HepG2 (cell line): ENCODE measurements around the gene FAM174C. TPM values are rescaled to one million over a fixed set of nuclear protein-coding genes. Genes with fewer than 3 reads are reported as not detected.
A peak's percentile ranks its signal among the peaks of the same experiment; 100 is the strongest.

Experiments used
- BCL6 ChIP-seq: IDR thresholded peaks from 2 replicates; pipeline ENCODE4 v1.6.1; 2016; ENCODE audit warnings: missing genetic modification reagents, missing compliant biosample characterization
- EEA1 ChIP-seq: sonication (generic); formaldehyde crosslinking; IDR thresholded peaks from 2 replicates; pipeline ENCODE4 v1.5.1; 2020; ENCODE audit warnings: mild to moderate bottlenecking, missing genetic modification reagents, borderline replicate concordance
- ELF4 ChIP-seq: sonication (generic); formaldehyde crosslinking; IDR thresholded peaks from 2 replicates; pipeline ENCODE4 v1.5.0; 2020; ENCODE audit warnings: missing genetic modification reagents, mild to moderate bottlenecking, moderate library complexity, borderline replicate concordance
- FOXA3 ChIP-seq: IDR thresholded peaks from 2 replicates; pipeline ENCODE4 v1.6.1; 2016; ENCODE audit warnings: missing genetic modification reagents, missing compliant biosample characterization
- FOXC1 ChIP-seq: sonication (generic); formaldehyde crosslinking; IDR thresholded peaks from 2 replicates; pipeline ENCODE4 v1.8.0; 2022; ENCODE audit warnings: mild to moderate bottlenecking, missing genetic modification reagents, borderline replicate concordance
- MAFG ChIP-seq: sonication (generic); formaldehyde crosslinking; IDR thresholded peaks from 2 replicates; pipeline ENCODE4 v1.5.1; 2020; ENCODE audit warnings: mild to moderate bottlenecking, missing genetic modification reagents
- NAIF1 ChIP-seq: sonication (generic); formaldehyde crosslinking; IDR thresholded peaks from 2 replicates; pipeline ENCODE4 v1.5.0; 2020; ENCODE audit warnings: mild to moderate bottlenecking, missing genetic modification reagents, borderline replicate concordance
- NCOA5 ChIP-seq: sonication (generic); formaldehyde crosslinking; IDR thresholded peaks from 2 replicates; pipeline ENCODE4 v1.4.0; 2020; ENCODE audit warnings: missing genetic modification reagents
- NFE2L2 ChIP-seq: fragments of 150-350 bp; IDR thresholded peaks from 2 replicates; pipeline ENCODE4 v1.6.1; 2014; ENCODE audit warnings: low read length
- NR2F6 ChIP-seq, 2 experiments: IDR thresholded peaks; 2 replicates each; pipeline ENCODE4 v1.6.1; 2016; ENCODE audit warnings: antibody characterized with exemption in 1 of 2, mild to moderate bottlenecking in 1 of 2
- PHB2 ChIP-seq: fragments of 450-650 bp; IDR thresholded peaks from 2 replicates; pipeline ENCODE4 v1.6.1; 2018; ENCODE audit not compliant: partially characterized antibody
- POGZ ChIP-seq: sonication (generic); formaldehyde crosslinking; IDR thresholded peaks from 2 replicates; pipeline ENCODE4 v1.4.0; 2020; ENCODE audit warnings: mild to moderate bottlenecking, missing genetic modification reagents
- SETDB1 ChIP-seq: sonication (generic); formaldehyde crosslinking; IDR thresholded peaks from 2 replicates; pipeline ENCODE4 v1.5.1; 2020; ENCODE audit warnings: missing genetic modification reagents, mild to moderate bottlenecking, borderline replicate concordance
- SMARCC2 ChIP-seq: fragments of 450-650 bp; IDR thresholded peaks from 2 replicates; pipeline ENCODE4 v1.6.1; 2017; ENCODE audit warnings: antibody characterized with exemption, mild to moderate bottlenecking
- TAF1 ChIP-seq: sonication (generic); formaldehyde crosslinking; IDR thresholded peaks from 2 replicates; pipeline ENCODE4 v1.4.0; 2020; ENCODE audit warnings: missing genetic modification reagents
- THYN1 ChIP-seq: sonication (generic); formaldehyde crosslinking; IDR thresholded peaks from 2 replicates; pipeline ENCODE4 v1.8.1; 2023; ENCODE audit warnings: low read depth, mild to moderate bottlenecking, moderate library complexity, missing genetic modification reagents, borderline replicate concordance
- ZNF24 ChIP-seq: fragments of 450-650 bp; IDR thresholded peaks from 2 replicates; pipeline ENCODE4 v1.6.1; 2017; ENCODE audit warnings: antibody characterized with exemption, mild to moderate bottlenecking
- ZNF253 ChIP-seq: sonication (generic); formaldehyde crosslinking; IDR thresholded peaks from 2 replicates; pipeline ENCODE4 v1.8.0; 2022; ENCODE audit warnings: mild to moderate bottlenecking, missing genetic modification reagents, borderline replicate concordance
- ZNF451 ChIP-seq: sonication (generic); formaldehyde crosslinking; IDR thresholded peaks from 2 replicates; pipeline ENCODE4 v1.5.0; 2020; ENCODE audit warnings: mild to moderate bottlenecking, missing genetic modification reagents
- ZNF501 ChIP-seq: sonication (generic); formaldehyde crosslinking; IDR thresholded peaks from 2 replicates; pipeline ENCODE4 v1.5.1; 2020; ENCODE audit warnings: mild to moderate bottlenecking, moderate library complexity, missing genetic modification reagents
- ZNF674 ChIP-seq: sonication (generic); formaldehyde crosslinking; IDR thresholded peaks from 2 replicates; pipeline ENCODE4 v1.5.0; 2020; ENCODE audit warnings: low read depth, mild to moderate bottlenecking, missing genetic modification reagents
- polyA plus RNA-seq, 8 experiments: library from polyadenylated mRNA; depleted of rRNA in 3 of 8; stranded (reverse) in 7 of 8; unstranded in 1 of 8; fragments of >200 nt; fragmentation: Illumina TruSeq in 4 of 8; extraction: Trizol in 4 of 8; gene quantifications; 2 replicates each; pipeline versions ENCODE4 v1.2.1 to v1.2.3, GENCODE V29; 2011 to 2016; ENCODE audit warnings: low read depth in 4 of 8, missing spikeins in 1 of 8, mixed read lengths in 1 of 8; ENCODE audit not compliant: insufficient read depth in 1 of 8
- total RNA-seq, 5 experiments: library from RNA; depleted of rRNA; stranded (reverse); fragments of >200 nt; fragmentation: Illumina TruSeq; extraction: Trizol; gene quantifications; 2 replicates each; pipeline ENCODE4 v1.2.3, GENCODE V29; 2016; ENCODE audit warnings: low read depth in 1 of 5
- TF ChIP-seq, protein P1 (sequence below): IDR thresholded peaks from 2 replicates; pipeline ENCODE4 v1.6.1; 2016; ENCODE audit warnings: low read depth, borderline replicate concordance
- TF ChIP-seq, protein P2 (sequence below): fragments of 450-650 bp; IDR thresholded peaks from 2 replicates; pipeline ENCODE4 v1.6.1; 2017; ENCODE audit warnings: mild to moderate bottlenecking
- TF ChIP-seq, protein P3 (sequence below): sonication (generic); formaldehyde crosslinking; IDR thresholded peaks from 2 replicates; pipeline ENCODE4 v1.9.0; 2021; ENCODE audit warnings: missing genetic modification reagents, mild to moderate bottlenecking, borderline replicate concordance
- TF ChIP-seq, protein P4 (sequence below): conservative IDR thresholded peaks from 2 replicates; pipeline ENCODE4 v1.6.1; 2018; ENCODE audit warnings: missing genetic modification reagents

FAM174C gene
- total and polyA plus RNA-seq, 2 of the 13 experiments (the other 11 are each of a cell fraction or from before 2014, with no cell fraction given) = 19.5 to 31.3 TPM

DNA sequence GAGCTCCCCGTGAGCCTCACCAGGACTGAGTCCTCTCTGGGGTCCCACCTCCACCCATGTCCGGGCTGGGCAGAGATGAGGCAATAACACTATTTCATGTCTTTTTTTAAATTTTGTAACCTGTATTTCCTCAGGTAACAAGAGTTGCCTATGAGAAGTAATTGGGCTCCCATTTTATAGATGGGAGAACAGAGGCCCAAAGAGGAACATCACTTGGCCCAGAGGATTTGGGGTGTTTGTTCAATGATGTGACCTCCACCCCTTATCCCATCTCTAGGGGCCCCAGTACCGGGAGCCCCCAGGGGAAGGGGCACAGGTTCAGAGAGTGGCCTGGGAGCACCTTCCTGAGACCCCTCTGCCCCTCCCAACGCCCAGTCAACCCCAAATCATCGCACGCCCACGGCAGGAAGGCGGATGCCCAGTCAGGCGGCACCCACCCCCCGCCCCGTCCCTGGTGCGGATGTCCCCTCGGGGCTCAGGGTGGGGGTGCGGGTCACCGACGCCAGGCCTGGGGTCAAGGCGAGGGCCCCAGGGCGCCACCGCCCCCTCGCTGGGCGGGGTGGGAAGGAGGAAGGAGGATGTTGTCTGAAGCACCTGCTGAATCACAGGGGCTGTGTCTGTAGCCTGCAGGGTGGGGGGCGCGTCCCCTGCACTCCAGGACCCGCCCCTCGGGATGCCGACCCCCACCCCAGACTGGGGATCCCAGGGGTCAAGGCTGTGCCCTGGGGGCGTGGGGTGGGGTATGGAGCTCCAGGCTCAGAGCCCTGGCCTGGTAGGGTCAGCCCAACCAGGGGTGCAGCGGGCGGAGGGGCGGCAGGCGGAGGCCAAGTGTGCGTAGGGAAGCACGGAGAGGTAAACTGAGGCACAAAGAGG is 15.2 kb upstream of the FAM174C start (continued):
- TF ChIP-seq NR2F6 (IDR thresholded peaks at IDR 0.05) (no peak), NR2F6 (CRISPR knock-in tag; IDR thresholded peaks at IDR 0.05) (peak; percentile 86), PHB2 (no peak), ZNF674 (CRISPR knock-in tag) (no peak), ZNF24 (0 out of 2 replicates have a peak, but pooled peaks have one; percentile 27), NCOA5 (CRISPR knock-in tag) (no peak), NAIF1 (no peak), ZNF451 (CRISPR knock-in tag) (no peak), NFE2L2 (no peak), POGZ (CRISPR knock-in tag) (no peak), FOXC1 (CRISPR knock-in tag) (no peak), MAFG (CRISPR knock-in tag) (no peak), EEA1 (no peak), TAF1 (CRISPR knock-in tag) (no peak), ZNF253 (CRISPR knock-in tag) (no peak), ZNF501 (CRISPR knock-in tag) (no peak), FOXA3 (CRISPR knock-in tag) (0 out of 2 replicates have a peak, but pooled peaks have one; percentile 8), THYN1 (CRISPR knock-in tag) (no peak), BCL6 (CRISPR knock-in tag) (peak; percentile 54; the same call in 1 of the 2 replicates), ELF4 (CRISPR knock-in tag) (no peak; the same call in 1 of the 2 replicates), SMARCC2 (no peak), SETDB1 (CRISPR knock-in tag) (no peak)
- TF ChIP-seq, protein P1, sequence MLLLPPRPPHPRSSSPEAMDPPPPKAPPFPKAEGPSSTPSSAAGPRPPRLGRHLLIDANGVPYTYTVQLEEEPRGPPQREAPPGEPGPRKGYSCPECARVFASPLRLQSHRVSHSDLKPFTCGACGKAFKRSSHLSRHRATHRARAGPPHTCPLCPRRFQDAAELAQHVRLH (CRISPR knock-in tag) = no peak
- TF ChIP-seq, protein P2, sequence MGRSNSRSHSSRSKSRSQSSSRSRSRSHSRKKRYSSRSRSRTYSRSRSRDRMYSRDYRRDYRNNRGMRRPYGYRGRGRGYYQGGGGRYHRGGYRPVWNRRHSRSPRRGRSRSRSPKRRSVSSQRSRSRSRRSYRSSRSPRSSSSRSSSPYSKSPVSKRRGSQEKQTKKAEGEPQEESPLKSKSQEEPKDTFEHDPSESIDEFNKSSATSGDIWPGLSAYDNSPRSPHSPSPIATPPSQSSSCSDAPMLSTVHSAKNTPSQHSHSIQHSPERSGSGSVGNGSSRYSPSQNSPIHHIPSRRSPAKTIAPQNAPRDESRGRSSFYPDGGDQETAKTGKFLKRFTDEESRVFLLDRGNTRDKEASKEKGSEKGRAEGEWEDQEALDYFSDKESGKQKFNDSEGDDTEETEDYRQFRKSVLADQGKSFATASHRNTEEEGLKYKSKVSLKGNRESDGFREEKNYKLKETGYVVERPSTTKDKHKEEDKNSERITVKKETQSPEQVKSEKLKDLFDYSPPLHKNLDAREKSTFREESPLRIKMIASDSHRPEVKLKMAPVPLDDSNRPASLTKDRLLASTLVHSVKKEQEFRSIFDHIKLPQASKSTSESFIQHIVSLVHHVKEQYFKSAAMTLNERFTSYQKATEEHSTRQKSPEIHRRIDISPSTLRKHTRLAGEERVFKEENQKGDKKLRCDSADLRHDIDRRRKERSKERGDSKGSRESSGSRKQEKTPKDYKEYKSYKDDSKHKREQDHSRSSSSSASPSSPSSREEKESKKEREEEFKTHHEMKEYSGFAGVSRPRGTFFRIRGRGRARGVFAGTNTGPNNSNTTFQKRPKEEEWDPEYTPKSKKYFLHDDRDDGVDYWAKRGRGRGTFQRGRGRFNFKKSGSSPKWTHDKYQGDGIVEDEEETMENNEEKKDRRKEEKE = no peak
- TF ChIP-seq, protein P3, sequence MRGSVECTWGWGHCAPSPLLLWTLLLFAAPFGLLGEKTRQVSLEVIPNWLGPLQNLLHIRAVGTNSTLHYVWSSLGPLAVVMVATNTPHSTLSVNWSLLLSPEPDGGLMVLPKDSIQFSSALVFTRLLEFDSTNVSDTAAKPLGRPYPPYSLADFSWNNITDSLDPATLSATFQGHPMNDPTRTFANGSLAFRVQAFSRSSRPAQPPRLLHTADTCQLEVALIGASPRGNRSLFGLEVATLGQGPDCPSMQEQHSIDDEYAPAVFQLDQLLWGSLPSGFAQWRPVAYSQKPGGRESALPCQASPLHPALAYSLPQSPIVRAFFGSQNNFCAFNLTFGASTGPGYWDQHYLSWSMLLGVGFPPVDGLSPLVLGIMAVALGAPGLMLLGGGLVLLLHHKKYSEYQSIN (CRISPR knock-in tag) = no peak
- TF ChIP-seq, protein P4, sequence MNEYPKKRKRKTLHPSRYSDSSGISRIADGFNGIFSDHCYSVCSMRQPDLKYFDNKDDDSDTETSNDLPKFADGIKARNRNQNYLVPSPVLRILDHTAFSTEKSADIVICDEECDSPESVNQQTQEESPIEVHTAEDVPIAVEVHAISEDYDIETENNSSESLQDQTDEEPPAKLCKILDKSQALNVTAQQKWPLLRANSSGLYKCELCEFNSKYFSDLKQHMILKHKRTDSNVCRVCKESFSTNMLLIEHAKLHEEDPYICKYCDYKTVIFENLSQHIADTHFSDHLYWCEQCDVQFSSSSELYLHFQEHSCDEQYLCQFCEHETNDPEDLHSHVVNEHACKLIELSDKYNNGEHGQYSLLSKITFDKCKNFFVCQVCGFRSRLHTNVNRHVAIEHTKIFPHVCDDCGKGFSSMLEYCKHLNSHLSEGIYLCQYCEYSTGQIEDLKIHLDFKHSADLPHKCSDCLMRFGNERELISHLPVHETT = no peak
